ENCODE results near the gene PKIG.

PKIG gene

DNA sequence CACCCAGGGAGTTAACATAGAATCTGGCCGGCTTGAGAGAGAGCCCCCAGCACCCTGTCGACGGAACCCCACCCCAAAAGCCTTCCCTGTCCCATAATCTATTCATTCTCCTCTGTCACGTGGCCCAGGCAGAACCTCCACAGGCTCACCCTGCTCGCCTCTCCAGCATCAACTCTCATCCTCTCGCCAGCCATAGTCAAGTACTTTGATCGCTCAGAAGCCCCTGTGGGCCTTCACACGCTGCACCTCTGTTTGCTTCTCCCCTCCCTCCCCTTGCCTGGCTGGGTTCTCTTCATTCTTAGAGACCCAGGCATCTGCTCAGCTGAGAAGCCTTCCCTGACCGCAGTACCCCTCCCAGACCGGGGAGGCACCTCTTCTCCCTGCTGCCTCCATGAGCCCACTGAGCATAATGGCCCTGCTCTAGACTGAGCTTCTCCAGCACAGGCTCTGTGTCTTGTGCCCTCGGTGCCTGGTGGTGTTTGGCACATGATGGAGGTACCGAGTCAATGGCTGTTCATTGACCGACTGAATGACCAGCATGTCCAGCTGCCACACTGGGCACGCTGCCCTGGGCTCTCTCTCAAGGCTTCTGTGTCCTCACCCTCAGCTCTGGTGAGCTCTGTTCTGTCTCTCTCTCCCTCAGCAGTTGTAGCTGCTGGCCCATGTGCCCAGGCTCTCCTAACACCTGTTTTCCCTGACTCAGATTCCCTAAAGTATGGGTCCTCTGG lies 33.7 kb downstream of the PKIG start:
- Histone ChIP-seq H3K27me3 (ENCODE audit: control insufficient read depth, insufficient read depth, low read length) (no peaks in the 10 kb centered on the region), H3K4me1 (ENCODE audit: control insufficient read depth, insufficient read depth, low read length) (peaks cover 14% of the 10 kb centered on the region), H3K9me3 (ENCODE audit: control insufficient read depth, low read length) (no peaks in the 10 kb centered on the region), H3K36me3 (ENCODE audit: control insufficient read depth, insufficient read depth, low read length) (peaks cover 3% of the 10 kb centered on the region), H3K9ac (ENCODE audit: low read length) (no peak overlapping the region), H3K4me3 (ENCODE audit: low read length) (no peak overlapping the region)

DNA sequence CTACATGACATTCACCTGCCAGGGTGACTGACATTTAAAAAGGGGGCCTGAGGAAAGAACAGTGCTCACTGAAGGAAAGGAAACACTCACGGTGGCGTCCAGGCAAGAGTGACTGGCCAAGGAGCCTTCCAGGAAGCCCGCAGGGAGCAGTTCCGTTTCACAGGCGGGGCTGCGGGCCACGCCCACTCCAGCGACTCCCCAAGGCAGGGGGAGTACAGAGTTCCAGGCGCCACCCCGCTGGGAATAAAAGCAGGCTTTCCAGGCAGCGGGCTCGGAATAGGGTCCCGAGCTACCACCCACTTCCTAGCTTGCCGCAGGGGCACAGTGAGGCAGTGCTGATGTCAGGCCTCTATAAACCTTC lies 34.2 kb downstream of the PKIG start:
- H3K4me1 ChIP-seq (ENCODE audit: control insufficient read depth, insufficient read depth, low read length) = peaks cover 14% of the 10 kb centered on the region
- H3K9me3 ChIP-seq (ENCODE audit: control insufficient read depth, low read length) = no peaks in the 10 kb centered on the region
- H3K27me3 ChIP-seq (ENCODE audit: control insufficient read depth, insufficient read depth, low read length) = no peaks in the 10 kb centered on the region
- no peak overlapping the region for H3K4me3 ChIP-seq (ENCODE audit: low read length)
- H3K9ac ChIP-seq (ENCODE audit: low read length) = no peak overlapping the region
- peaks cover 3% of the 10 kb centered on the region for H3K36me3 ChIP-seq (ENCODE audit: control insufficient read depth, insufficient read depth, low read length)

DNA sequence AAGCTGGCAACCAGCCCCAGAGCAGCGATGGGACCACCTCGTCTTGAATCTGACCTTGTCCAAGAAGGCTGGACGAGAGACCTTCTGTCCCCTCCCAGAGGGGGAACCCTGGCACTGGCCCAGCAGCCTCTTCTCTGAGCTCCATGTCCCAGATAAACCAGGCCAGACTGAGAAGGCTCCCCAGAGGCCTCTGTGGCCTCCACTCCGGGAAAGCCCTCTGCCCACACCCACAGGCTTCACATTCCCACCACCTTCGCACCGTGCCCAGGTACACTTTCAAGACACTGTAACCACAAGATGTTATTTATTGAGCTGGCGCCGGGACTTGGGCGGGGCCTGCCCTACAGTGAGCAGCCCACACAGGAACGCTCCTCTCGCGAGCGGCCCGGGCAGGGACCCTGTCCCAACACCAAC lies 35.9 kb downstream of the PKIG start:
- Histone ChIP-seq H3K36me3 (ENCODE audit: control insufficient read depth, insufficient read depth, low read length) (peaks cover 3% of the 10 kb centered on the region), H3K4me1 (ENCODE audit: control insufficient read depth, insufficient read depth, low read length) (peaks cover 14% of the 10 kb centered on the region), H3K9me3 (ENCODE audit: control insufficient read depth, low read length) (no peaks in the 10 kb centered on the region), H3K4me3 (ENCODE audit: low read length) (no peak overlapping the region), H3K27me3 (ENCODE audit: control insufficient read depth, insufficient read depth, low read length) (no peaks in the 10 kb centered on the region), H3K9ac (ENCODE audit: low read length) (no peak overlapping the region)

DNA sequence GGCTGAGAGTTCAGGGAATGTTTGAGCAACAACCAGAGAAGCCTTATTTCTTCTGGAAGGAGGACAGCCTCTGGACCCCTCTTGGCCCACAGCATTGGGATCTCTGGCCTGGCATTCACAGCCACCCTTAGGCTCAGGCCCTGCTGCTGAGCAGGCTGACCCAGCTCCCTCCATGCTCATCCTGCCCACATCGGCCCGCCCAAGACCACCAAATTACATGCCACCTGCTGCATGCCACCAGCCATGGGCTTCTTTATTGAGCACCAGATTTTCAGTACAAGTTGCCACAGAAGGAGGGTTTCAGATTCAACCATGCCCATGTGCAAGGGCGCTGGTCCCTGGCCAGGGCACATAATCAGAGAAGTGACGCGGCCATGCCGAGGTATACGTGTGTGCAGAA lies 36.9 kb downstream of the PKIG start:
- H3K4me3 ChIP-seq (ENCODE audit: low read length) = no peak overlapping the region

DNA sequence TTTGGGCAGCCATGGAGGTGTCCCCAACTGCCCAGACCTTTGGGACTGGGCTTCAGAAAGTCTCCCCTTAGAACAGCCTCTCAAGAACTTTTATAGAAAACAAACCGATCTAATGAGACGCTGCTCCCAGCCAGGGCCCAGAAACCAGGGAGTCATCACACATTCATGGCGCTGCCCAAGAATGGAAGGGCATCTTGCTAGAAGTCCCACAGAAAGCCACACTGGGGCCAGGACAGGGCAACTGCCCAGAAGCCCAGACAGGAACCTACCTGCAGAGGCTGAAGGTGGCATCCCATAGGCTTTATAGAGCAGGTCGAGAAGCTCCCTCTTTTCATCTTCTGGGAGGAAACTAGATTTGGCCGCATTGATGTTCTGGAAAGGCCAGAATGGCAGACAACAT lies 37.7 kb downstream of the PKIG start:
- no peaks in the 10 kb centered on the region for H3K27me3 ChIP-seq (ENCODE audit: control insufficient read depth, insufficient read depth, low read length)
- no peak overlapping the region for H3K4me3 ChIP-seq (ENCODE audit: low read length)
- H3K9me3 ChIP-seq (ENCODE audit: control insufficient read depth, low read length) = no peaks in the 10 kb centered on the region
- no peak overlapping the region for H3K9ac ChIP-seq (ENCODE audit: low read length)
- H3K4me1 ChIP-seq (ENCODE audit: control insufficient read depth, insufficient read depth, low read length) = peaks cover 14% of the 10 kb centered on the region
- peaks cover 3% of the 10 kb centered on the region for H3K36me3 ChIP-seq (ENCODE audit: control insufficient read depth, insufficient read depth, low read length)

More for the DNA sequence above, 36.9 kb downstream of the PKIG start:
- Histone ChIP-seq H3K27me3 (ENCODE audit: control insufficient read depth, insufficient read depth, low read length) (no peaks in the 10 kb centered on the region), H3K4me1 (ENCODE audit: control insufficient read depth, insufficient read depth, low read length) (peaks cover 14% of the 10 kb centered on the region), H3K9ac (ENCODE audit: low read length) (no peak overlapping the region), H3K9me3 (ENCODE audit: control insufficient read depth, low read length) (no peaks in the 10 kb centered on the region), H3K36me3 (ENCODE audit: control insufficient read depth, insufficient read depth, low read length) (peaks cover 3% of the 10 kb centered on the region)

DNA sequence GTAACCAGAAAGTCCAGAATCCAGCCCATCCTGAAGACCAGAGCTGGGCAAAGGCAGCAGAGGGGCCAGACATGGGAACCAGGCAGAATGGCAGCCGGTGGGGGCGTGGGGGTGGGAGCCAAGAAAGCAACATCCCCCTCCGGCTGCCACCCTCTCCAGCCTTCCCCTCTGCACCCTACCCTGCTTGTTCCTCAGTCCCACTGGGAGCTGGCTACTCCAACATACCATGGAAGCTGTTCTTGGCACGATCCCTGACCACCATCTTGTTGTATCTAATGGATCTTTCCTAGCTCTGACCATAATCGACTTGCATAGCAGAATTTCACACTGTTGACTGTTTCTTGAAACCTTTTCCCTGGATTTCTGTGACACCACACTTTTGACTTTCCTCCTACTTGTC lies 38.9 kb downstream of the PKIG start:
- H3K36me3 ChIP-seq (ENCODE audit: control insufficient read depth, insufficient read depth, low read length) = peaks cover 3% of the 10 kb centered on the region

DNA sequence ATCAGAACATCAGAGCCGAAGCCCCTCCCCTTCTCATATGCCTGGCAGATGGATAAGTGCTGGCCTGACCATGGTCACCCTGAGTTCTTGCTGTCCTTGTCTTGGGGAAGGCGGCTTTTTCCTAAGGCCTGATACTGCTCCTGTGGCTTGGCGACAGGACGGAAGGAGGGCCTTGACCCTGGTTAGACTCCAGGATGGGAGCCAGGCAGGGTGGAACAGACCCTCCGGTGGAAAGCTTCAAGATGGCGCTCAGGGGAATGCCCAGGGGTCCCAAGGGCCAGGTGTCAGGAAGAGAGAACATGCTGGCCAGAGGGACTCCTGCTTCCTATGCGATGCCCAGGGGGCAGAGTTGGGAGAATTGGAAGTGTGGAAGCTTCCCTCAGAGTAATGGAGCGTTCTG lies 39.6 kb downstream of the PKIG start:
- Histone ChIP-seq H3K4me3 (ENCODE audit: low read length) (no peak overlapping the region), H3K4me1 (ENCODE audit: control insufficient read depth, insufficient read depth, low read length) (peaks cover 5% of the 10 kb centered on the region), H3K9me3 (ENCODE audit: control insufficient read depth, low read length) (no peaks in the 10 kb centered on the region), H3K9ac (ENCODE audit: low read length) (no peak overlapping the region), H3K36me3 (ENCODE audit: control insufficient read depth, insufficient read depth, low read length) (peaks cover 3% of the 10 kb centered on the region), H3K27me3 (ENCODE audit: control insufficient read depth, insufficient read depth, low read length) (no peaks in the 10 kb centered on the region)

More for the DNA sequence above, 38.9 kb downstream of the PKIG start:
- no peak overlapping the region for H3K9ac ChIP-seq (ENCODE audit: low read length)
- no peaks in the 10 kb centered on the region for H3K27me3 ChIP-seq (ENCODE audit: control insufficient read depth, insufficient read depth, low read length)
- peaks cover 11% of the 10 kb centered on the region for H3K4me1 ChIP-seq (ENCODE audit: control insufficient read depth, insufficient read depth, low read length)
- no peaks in the 10 kb centered on the region for H3K9me3 ChIP-seq (ENCODE audit: control insufficient read depth, low read length)
- H3K4me3 ChIP-seq (ENCODE audit: low read length) = no peak overlapping the region

DNA sequence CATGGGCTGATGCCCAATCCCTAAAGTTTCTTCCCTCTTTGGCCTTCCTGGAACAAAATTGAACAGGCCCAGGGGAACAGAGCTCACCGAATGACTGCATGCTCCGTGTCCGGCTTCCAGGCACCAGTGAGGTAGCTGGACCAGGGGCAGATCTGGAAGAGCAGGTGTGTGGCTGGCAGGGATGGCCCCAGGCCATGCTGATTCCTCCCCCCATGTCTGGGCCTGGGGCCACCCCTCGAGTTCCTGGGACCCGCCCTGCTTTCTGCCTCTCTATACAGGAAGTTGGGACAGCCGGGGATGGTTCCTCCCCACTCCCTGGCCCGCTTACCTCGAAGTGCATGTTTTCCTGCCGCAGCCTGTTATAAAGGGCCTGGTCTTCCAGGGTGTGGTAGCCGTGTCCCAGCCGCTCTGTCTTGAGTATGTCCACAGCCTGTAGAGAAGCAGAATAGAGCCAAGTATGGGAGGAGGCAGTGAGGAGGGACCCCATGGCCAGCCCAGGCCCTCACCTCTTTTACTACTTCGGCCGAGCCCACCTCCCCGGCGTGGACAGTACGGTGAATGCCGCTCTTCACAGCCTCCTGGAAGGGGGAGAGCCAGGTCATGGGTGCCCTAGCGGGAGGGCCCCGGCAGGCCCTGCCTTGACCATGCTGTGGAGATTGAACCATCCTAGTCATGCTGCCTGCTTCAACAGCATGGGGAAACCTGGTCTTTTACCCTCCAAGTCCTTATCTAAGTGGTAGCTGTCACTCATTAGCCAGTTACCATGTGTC lies 40.3 kb downstream of the PKIG start:
- Histone ChIP-seq H3K36me3 (ENCODE audit: control insufficient read depth, insufficient read depth, low read length) (peaks cover 3% of the 10 kb centered on the region), H3K27me3 (ENCODE audit: control insufficient read depth, insufficient read depth, low read length) (no peaks in the 10 kb centered on the region), H3K9ac (ENCODE audit: low read length) (no peak overlapping the region), H3K4me3 (ENCODE audit: low read length) (no peak overlapping the region), H3K9me3 (ENCODE audit: control insufficient read depth, low read length) (no peaks in the 10 kb centered on the region), H3K4me1 (ENCODE audit: control insufficient read depth, insufficient read depth, low read length) (peaks cover 4% of the 10 kb centered on the region)

DNA sequence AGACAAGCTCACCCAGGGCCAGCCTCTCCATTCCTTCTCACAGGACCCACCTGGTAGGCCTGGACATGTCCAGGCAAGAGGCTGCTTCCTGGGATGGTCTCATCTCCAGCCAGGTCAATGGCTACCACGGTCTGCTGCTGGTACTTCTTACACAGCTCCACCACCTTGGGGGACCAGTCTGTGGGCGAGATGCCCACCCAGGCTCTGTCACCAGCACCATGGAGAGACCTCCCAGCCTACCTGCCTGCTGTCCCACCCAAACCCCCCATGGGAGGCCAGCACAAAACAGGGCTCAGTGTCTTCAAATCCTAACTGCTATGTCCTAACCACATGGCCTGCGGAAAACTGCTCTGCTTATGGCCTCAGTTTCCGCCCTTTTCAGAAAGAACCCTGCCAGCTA lies 41.8 kb downstream of the PKIG start:
- H3K4me1 ChIP-seq (ENCODE audit: control insufficient read depth, insufficient read depth, low read length) = no peaks in the 10 kb centered on the region
- no peak overlapping the region for H3K9ac ChIP-seq (ENCODE audit: low read length)
- no peaks in the 10 kb centered on the region for H3K27me3 ChIP-seq (ENCODE audit: control insufficient read depth, insufficient read depth, low read length)
- peaks cover 3% of the 10 kb centered on the region for H3K36me3 ChIP-seq (ENCODE audit: control insufficient read depth, insufficient read depth, low read length)
- no peaks in the 10 kb centered on the region for H3K9me3 ChIP-seq (ENCODE audit: control insufficient read depth, low read length)
- H3K4me3 ChIP-seq (ENCODE audit: low read length) = no peak overlapping the region

DNA sequence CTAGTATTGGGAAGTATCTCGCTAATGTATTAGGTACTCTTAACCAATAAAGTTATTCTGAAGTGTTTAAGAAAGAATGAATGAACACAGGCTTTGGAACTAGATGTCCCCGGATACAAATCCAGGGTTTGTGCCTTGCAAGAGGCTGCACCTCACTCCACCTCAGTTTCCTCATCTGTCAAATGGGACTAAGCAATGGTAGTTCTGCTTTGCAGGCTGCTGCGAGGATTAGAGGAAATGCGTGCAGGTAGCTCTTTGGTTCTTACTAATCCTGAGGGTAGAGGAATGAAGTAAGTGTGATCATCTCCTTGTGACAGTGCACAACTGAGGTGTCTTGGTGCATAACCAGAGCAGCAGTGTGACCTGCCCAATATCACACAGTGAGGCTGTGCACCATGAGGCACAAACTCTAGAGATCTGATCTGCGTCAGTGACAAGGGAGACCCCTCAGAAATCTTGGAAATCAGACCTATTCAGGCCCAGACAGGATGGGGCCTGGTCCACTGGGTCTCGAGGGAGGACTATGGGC lies 42.4 kb downstream of the PKIG start:
- Histone ChIP-seq H3K9me3 (ENCODE audit: control insufficient read depth, low read length) (no peaks in the 10 kb centered on the region), H3K9ac (ENCODE audit: low read length) (no peak overlapping the region), H3K36me3 (ENCODE audit: control insufficient read depth, insufficient read depth, low read length) (peaks cover 3% of the 10 kb centered on the region), H3K27me3 (ENCODE audit: control insufficient read depth, insufficient read depth, low read length) (no peaks in the 10 kb centered on the region), H3K4me1 (ENCODE audit: control insufficient read depth, insufficient read depth, low read length) (no peaks in the 10 kb centered on the region), H3K4me3 (ENCODE audit: low read length) (no peak overlapping the region)

DNA sequence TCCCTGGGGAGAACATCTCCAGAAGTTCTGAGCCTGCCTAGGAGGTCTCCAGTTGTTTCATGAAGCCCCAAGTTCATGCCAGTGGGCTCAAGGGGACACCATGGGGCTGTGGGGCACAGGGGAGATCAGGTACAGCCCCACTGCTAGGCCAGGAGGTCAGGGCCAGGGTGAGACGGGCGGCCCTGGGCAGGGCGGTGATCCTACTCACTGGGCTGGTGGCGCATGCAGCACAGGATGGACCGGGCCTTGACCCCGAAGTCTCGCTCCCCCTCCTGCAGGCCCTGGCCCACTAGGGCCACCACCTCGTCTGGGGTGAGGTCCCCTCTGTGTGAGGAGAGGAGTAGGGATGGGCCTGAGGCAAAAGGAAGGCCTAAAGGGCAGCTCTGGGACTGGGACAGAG lies 43.0 kb downstream of the PKIG start:
- H3K9me3 ChIP-seq (ENCODE audit: control insufficient read depth, low read length) = no peaks in the 10 kb centered on the region
- no peaks in the 10 kb centered on the region for H3K27me3 ChIP-seq (ENCODE audit: control insufficient read depth, insufficient read depth, low read length)
- H3K4me3 ChIP-seq (ENCODE audit: low read length) = no peak overlapping the region
- H3K4me1 ChIP-seq (ENCODE audit: control insufficient read depth, insufficient read depth, low read length) = no peaks in the 10 kb centered on the region
- H3K9ac ChIP-seq (ENCODE audit: low read length) = no peak overlapping the region
- peaks cover 3% of the 10 kb centered on the region for H3K36me3 ChIP-seq (ENCODE audit: control insufficient read depth, insufficient read depth, low read length)

DNA sequence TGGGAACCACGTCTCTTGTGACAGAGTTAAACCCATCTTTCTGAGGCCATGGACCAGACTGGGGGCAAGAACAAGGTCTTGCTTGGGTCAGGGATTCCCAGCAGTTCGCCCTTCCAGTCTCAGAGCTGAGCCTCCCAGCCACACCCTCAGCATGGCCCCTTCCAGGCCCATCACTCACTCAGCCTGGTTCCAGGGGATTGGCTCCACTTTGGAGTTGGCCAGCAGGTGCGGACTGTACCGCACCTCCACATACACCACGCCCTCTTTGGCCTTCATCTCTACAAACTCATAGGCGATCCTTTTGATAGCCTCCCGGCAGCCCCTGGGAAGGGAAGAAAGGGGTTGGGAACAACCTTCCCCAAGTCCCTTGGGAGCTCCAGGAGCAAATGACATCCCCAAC lies 43.9 kb downstream of the PKIG start:
- Histone ChIP-seq H3K4me1 (ENCODE audit: control insufficient read depth, insufficient read depth, low read length) (no peaks in the 10 kb centered on the region), H3K4me3 (ENCODE audit: low read length) (no peak overlapping the region), H3K9me3 (ENCODE audit: control insufficient read depth, low read length) (no peaks in the 10 kb centered on the region), H3K9ac (ENCODE audit: low read length) (no peak overlapping the region), H3K27me3 (ENCODE audit: control insufficient read depth, insufficient read depth, low read length) (no peaks in the 10 kb centered on the region), H3K36me3 (ENCODE audit: control insufficient read depth, insufficient read depth, low read length) (no peaks in the 10 kb centered on the region)
